ENCODE measurements around the gene FERMT3. TPM values are rescaled to one million over a fixed set of nuclear protein-coding genes. Genes with fewer than 3 reads are reported as not detected.

Gene FERMT3
- total RNA-seq, 1 donor from 2014 or later: 2.8 TPM

- Mint-ChIP-seq H3K4me1 (peaks cover 33% of the 10 kb centered on the region), H3K27me3 (ENCODE audit: low read depth) (no peaks in the 10 kb centered on the region), H3K9me3 (no peaks in the 10 kb centered on the region), H3K4me3 (peak overlapping the region; percentile 91), H3K27ac (ENCODE audit: unreplicated experiment) (no peak overlapping the region), H3K36me3 (ENCODE audit: low read depth) (no peaks in the 10 kb centered on the region)
- no peak for DNase-seq (ENCODE audit: low read depth, low spot score)
- no peak for TF ChIP-seq CTCF (conservative IDR thresholded peaks at IDR 0.05)
Measured at GRCh38 chr11:64226507-64227051, 20.1 kb downstream of the FERMT3 start.

DNA sequence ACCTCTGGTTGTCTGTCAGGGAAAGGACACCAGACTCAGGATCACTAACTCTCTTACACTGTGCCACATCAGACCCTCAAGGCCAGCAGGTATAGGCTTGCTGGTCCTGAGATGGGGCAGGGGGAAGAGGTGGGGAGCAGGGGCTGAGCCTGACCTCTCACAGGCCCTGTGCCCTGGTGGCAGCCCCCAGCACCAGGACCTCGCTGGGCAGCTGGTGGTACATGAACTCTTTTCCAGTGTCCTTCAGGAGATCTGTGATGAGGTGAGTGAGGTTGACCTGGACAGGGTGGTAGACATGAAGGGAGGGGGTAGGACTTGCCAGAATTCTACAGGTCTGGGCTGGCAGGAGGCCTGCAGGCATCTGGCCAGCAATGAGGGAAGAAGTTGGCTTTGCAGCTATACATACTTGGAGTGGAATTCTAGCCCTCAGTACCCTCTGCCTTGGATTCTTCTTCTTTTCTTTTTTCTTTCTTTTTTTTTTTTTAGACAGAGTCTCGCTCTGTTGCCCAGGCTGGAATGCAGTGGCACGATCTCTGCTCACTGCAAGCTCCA is 21.0 kb downstream of the FERMT3 start:
- no peak for TF ChIP-seq CTCF (conservative IDR thresholded peaks at IDR 0.05)
- Mint-ChIP-seq H3K4me3 (peak overlapping the region; percentile 91), H3K36me3 (ENCODE audit: low read depth) (no peaks in the 10 kb centered on the region), H3K27ac (ENCODE audit: unreplicated experiment) (no peak overlapping the region), H3K9me3 (no peaks in the 10 kb centered on the region), H3K4me1 (peaks cover 37% of the 10 kb centered on the region), H3K27me3 (ENCODE audit: low read depth) (no peaks in the 10 kb centered on the region)
- DNase-seq (ENCODE audit: low read depth, low spot score): no peak

- H3K4me1 Mint-ChIP-seq: peaks cover 37% of the 10 kb centered on the region
- H3K9me3 Mint-ChIP-seq: no peaks in the 10 kb centered on the region
- H3K27ac Mint-ChIP-seq (ENCODE audit: unreplicated experiment): no peak overlapping the region
- no peak for DNase-seq (ENCODE audit: low read depth, low spot score)
- no peaks in the 10 kb centered on the region for H3K27me3 Mint-ChIP-seq (ENCODE audit: low read depth)
- no peak for TF ChIP-seq CTCF (conservative IDR thresholded peaks at IDR 0.05)
- no peaks in the 10 kb centered on the region for H3K36me3 Mint-ChIP-seq (ENCODE audit: low read depth)
- peak overlapping the region; percentile 93 for H3K4me3 Mint-ChIP-seq
Measured at GRCh38 chr11:64229090-64229743, 22.7 kb downstream of the FERMT3 start.

GRCh38 chr11:64229744-64230170 is 23.2 kb downstream of the FERMT3 start:
- no peaks in the 10 kb centered on the region for H3K36me3 Mint-ChIP-seq (ENCODE audit: low read depth)
- H3K27ac Mint-ChIP-seq (ENCODE audit: unreplicated experiment): no peak overlapping the region
- H3K9me3 Mint-ChIP-seq: no peaks in the 10 kb centered on the region
- H3K4me1 Mint-ChIP-seq: peaks cover 37% of the 10 kb centered on the region
- H3K27me3 Mint-ChIP-seq (ENCODE audit: low read depth): no peaks in the 10 kb centered on the region
- TF ChIP-seq CTCF (conservative IDR thresholded peaks at IDR 0.05): no peak
- DNase-seq (ENCODE audit: low read depth, low spot score): no peak
- H3K4me3 Mint-ChIP-seq: peak overlapping the region; percentile 93

DNA sequence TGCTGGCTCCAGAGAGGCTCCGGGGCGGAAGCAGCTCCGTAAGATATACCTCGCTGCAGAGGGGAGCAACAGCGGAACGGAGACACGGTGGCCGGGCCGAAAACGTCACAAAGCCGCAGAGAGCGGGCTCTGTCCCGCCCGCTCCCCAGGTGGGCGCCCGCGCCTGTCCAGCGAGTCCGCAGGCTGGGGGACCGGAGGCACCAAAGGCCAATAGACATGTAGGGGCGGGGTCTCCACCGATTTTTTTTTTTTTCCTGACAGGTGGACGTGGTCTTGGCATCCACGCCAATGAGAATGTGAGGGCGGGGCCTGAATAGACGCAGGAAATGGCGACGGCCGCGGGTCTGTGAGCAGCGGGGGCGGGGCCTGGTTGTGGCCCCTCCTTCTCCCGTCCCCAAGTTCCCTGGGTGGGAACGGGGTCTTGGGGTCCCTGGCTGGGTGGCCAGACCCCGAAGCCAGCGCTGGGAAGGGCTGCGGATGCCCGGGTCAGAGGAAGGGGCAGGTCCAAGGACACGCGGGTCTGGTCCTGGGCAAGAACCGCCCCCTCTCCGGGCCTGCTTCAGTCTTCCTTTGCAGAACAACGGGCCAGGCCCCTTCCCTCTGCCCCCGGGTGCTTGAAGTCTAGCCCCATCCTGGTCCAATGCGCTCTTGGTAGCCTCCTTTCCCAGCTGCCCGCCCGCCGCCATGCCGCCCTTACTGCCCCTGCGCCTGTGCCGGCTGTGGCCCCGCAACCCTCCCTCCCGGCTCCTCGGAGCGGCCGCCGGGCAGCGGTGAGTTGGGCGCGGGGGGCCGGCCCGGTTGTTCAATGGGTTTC is 23.9 kb downstream of the FERMT3 start, which contains the start of gene DNAJC4:
DNAJC4 (plus strand) TSS at position 378 of the 814 bp plus-strand sequence; CDS start at position 685, 307 bp downstream.
- Mint-ChIP-seq H3K27ac (ENCODE audit: unreplicated experiment) (peak within 1 kb of the TSS; percentile 57), H3K36me3 (ENCODE audit: low read depth) (no peaks in the 10 kb centered on the region), H3K27me3 (ENCODE audit: low read depth) (no peaks in the 10 kb centered on the region), H3K4me3 (peak within 1 kb of the TSS; percentile 93), H3K9me3 (no peaks in the 10 kb centered on the region), H3K4me1 (peaks cover 36% of the 10 kb centered on the region)
- peak; percentile 84 for DNase-seq (ENCODE audit: low read depth, low spot score)
- TF ChIP-seq CTCF (conservative IDR thresholded peaks at IDR 0.05): no peak
